B cell (primary cell): Measurements from ENCODE around the gene BRF1.

Source experiments
- EZH2 ChIP-seq: IDR thresholded peaks from 2 replicates; pipeline ENCODE4 v1.6.1; 2012; ENCODE audit warnings: borderline replicate concordance, low read depth, mild to moderate bottlenecking, moderate library complexity, low read length; ENCODE audit not compliant: insufficient read depth, poor library complexity, severe bottlenecking
- TF ChIP-seq, protein P1 (sequence below): fragments of 200-600 bp; IDR thresholded peaks from one replicate; pipeline ENCODE4 v1.8.0; 2022; ENCODE audit warnings: antibody characterized with exemption, mild to moderate bottlenecking

DNA sequence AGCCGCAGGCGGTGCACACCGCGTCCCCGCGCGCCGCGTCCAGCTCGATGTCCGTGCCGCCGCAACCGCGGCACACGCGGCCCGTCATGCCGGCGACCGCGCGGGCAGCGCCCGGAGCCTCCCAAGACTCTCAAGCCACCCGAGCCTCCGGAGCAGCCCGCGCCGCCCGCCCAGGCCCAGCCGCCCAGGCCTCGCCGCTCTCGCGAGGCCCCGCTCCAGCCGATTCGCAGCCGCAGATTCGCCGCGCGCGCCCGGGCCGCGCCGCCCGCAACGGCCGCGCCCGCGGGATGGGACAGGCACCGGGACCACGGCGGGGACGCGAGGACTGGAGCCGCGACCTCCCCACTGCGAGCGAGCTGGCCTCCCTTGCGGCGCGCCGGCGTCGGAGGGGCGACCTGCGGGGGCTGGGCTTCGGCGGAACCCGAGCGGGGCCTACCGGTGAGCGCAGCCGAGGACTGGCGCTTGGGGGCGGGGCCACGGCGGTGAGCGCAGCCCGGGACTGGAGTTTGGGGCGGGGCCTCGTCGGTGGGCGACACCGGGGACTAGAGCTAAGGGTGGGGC, at the start of gene BRF1:
- TF ChIP-seq, protein P1, sequence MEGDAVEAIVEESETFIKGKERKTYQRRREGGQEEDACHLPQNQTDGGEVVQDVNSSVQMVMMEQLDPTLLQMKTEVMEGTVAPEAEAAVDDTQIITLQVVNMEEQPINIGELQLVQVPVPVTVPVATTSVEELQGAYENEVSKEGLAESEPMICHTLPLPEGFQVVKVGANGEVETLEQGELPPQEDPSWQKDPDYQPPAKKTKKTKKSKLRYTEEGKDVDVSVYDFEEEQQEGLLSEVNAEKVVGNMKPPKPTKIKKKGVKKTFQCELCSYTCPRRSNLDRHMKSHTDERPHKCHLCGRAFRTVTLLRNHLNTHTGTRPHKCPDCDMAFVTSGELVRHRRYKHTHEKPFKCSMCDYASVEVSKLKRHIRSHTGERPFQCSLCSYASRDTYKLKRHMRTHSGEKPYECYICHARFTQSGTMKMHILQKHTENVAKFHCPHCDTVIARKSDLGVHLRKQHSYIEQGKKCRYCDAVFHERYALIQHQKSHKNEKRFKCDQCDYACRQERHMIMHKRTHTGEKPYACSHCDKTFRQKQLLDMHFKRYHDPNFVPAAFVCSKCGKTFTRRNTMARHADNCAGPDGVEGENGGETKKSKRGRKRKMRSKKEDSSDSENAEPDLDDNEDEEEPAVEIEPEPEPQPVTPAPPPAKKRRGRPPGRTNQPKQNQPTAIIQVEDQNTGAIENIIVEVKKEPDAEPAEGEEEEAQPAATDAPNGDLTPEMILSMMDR, result no peak
- TF ChIP-seq EZH2, result no peak
